GM19351 (cell line): Measurements from ENCODE around the gene LMBR1.
"Not testable (repeated sequence)": the region's sequence is repeated elsewhere in the genome, so short reads cannot be mapped to it uniquely, and the experiment has no call there.

Source experiments
- ATAC-seq: cut with Tn5 transposase; IDR thresholded peaks from one replicate; pipeline ENCODE4 v1.9.1; 2021; ENCODE audit warnings: mild to moderate bottlenecking, moderate library complexity; ENCODE audit not compliant: unreplicated experiment

Gene LMBR1

DNA sequence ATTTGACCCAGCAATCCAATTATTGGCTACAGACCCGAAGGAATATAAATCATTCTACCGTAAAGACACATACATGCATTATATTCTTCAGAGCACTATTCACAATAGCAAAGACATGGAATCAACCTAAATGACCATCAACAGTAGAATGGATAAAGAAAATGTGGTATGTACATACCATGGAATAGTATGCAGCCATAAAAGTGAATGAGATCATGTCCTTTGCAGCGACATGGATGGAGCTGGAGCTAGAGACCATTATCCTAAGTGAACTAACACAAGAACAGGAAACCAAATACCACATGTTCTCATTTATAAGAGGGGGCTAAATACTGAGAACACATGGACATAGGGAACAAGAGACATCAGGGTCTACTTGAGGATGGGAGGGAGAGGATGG is 44.0 kb downstream of the LMBR1 start:
- no peak for ATAC-seq

DNA sequence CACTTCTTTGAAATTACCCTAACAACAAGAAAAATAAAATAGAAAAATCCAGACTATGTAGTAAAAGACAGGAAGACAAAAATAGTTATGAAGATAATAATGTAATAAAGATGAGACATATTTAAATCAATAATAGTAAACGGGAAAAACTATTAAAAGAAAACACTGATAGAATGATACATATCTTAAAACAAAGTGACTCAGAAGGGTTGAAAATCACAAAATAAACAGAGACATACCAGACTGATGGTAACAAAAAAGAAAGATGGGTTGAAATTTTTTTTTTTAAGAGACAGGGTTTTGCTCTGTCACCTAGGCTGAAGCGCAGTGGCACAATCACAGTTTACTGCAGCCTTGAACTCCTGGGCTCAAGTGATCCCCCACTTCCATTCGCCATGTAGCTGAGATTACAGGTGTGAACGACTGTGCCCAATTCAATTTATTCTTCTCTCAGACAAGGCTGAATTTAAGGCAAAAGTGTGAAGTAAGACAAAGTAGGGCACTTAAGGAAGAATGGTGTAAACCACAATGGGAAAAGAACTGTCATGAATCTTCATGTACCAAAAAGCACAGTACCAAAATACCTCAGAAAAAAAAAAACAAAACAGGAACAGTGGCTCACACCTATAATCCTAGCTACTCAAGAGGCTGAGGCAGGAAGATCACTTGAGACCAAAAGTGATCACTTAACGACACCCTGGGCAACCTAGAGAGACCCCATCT is 47.4 kb downstream of the LMBR1 start:
- ATAC-seq: no peak

DNA sequence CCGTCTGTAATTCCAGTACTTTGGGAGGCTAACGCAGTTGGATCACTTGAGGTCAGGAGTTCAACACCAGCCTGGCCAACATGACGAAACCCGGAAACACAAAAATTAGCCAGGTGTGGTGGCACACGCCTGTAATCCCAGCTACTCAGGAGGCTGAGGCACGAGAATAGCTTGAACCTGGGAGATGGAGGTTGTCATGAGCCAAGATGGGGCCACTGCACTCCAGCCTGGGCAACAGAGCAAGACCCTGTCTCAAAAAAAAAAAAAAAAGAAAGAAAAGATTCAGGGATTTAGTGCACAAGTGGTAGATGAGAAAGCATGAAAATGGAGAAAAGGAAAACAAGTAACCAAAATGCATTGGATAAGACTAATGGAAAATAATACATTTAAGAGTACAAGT is 49.4 kb downstream of the LMBR1 start:
- not testable (repeated sequence) for ATAC-seq

DNA sequence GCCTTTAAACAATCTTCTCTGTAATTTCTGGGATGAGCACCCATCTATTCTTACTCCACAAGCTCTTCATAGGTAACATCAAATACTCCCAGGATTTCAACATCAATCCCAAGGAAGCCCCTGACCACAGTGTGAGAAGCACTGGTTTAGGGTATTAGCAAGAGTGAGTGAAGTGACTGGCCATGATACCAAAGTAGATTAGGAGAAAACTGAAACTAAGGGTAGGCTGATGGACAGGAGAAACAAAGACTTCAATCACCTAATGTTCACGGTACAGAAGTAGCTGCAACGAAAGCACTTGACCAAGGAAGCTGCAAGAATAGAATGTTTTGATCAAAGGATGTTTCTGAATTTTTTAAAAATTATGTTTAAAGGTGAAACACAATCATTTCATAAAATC is 49.8 kb downstream of the LMBR1 start:
- no peak for ATAC-seq

DNA sequence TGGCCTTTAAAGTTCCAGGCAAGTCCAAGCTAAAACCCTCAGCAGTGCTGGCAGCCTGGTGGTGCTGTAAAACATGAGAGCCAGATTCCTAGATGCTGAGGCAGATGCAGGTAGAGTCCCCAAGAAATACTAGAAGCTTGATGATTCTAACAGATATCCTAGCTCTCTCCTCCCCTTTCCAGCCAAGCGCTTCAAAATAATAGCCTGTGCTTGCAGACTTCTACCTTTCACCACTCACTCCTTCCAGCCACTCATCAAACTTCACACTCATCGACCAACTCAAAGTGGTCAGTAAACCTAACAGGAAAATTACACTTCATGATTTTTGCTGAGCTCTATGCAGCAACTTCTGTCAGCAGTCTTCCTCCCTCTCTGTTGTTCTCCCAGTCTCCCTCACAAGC is 50.2 kb downstream of the LMBR1 start:
- no peak for ATAC-seq

DNA sequence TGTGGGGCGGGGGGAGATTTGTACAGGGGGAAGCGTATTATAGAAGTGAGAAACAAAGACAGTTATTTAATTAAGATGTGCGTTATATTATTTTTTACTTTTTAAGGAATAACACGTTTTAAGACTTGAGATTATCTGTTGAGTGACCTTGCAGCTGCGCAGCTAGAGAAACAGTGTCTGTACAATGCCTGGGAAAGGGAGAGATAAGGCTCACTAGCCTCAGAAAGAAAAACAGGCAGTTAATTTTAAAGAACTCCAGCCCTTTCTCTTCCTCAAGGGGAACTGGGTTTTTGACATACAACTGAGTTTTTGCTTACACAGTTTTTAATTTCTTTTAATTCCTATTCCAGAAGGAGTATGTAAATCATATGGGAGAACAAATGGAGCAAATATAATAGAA is 50.7 kb downstream of the LMBR1 start:
- no peak for ATAC-seq

DNA sequence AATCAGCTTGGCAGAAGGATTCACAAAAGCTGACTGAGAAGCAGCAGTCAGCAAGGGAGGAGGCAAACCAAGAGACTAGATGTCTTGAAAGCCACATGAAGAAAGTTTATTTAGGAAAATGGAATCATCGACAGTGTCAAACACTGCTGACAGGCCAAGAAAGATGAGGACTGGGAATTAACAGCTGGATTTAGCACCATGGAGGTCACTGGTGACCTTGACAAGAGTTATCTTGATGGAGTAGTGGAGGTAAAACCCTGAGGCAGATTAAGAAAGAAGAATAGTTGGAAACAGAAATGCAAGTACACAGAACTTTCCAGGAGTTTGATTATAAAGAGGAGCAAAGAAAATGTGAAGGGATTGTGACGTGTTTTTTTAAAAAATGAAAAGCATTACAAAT is 51.5 kb downstream of the LMBR1 start:
- no peak for ATAC-seq

DNA sequence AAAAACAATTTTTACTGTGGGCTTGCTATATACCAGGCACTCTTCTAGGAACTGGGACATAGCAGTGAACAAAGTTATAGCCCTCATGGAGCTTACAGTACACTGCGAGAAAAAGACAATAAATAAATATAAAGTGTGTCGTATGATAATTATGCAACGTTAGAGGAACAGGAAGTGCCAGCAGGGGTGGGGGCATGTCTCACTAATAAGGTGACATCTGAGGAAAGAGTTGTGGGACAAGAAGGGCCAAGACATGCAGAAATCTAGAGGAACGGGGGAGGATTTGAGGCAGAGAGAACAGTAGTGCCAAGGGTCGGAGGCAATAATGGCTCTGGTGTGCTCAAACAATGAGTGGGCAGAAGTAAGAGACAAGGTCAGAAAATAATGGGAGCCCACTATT is 52.8 kb downstream of the LMBR1 start:
- no peak for ATAC-seq

DNA sequence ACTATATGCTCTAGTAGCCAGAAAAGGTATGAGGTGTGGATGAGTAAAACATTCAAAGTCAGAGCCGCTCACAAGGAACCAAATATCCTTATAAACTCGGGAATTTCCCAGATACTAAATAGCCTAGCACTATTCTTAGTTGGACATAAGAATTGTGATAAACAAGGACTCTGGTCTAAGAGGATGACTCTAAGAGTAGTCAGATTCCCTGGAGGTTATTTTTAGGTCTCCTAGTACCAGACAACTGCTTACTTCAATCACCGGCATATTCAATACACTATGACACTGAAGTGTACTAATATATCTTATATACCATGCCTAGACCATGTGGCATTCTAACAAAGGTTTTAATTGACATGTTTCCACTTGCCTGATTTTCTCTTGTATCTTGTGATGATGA is 56.5 kb downstream of the LMBR1 start:
- ATAC-seq: no peak

DNA sequence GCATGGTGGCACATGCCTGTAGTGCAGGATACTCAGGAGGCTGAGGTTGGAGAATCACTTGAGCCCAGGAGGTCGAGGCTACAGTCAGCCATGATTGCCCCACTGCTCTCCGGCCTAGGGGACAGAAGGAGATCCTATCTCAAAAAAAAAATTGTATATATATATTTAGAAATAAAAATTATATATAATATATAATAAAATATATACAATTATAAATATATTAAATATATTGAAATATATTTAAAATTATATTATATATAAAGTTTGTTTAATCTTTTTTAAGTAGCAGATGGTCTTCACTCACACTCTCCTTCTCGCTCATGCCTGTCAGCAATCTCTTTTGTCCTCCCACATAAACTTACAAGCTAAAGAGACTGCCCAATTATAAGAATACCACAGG is 58.5 kb downstream of the LMBR1 start:
- ATAC-seq: no peak

DNA sequence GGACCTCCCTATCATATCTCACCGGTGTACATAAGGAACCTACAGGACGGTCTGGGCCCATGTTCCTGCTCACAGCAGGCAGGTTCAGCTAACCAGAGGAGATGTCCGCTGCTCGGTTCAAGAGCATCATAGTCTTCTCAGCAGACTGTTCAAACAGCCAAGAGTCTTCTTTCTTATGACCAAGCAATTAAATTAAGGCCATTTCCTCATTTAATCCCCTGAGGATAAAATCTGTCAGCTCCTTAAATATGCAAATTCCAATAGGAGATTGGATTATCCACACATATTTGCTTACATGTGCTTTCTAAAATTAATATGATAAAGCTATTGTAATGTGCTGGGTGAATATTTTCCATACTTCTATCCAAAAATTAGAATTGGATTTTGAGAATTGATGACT is 59.7 kb downstream of the LMBR1 start:
- ATAC-seq: no peak

DNA sequence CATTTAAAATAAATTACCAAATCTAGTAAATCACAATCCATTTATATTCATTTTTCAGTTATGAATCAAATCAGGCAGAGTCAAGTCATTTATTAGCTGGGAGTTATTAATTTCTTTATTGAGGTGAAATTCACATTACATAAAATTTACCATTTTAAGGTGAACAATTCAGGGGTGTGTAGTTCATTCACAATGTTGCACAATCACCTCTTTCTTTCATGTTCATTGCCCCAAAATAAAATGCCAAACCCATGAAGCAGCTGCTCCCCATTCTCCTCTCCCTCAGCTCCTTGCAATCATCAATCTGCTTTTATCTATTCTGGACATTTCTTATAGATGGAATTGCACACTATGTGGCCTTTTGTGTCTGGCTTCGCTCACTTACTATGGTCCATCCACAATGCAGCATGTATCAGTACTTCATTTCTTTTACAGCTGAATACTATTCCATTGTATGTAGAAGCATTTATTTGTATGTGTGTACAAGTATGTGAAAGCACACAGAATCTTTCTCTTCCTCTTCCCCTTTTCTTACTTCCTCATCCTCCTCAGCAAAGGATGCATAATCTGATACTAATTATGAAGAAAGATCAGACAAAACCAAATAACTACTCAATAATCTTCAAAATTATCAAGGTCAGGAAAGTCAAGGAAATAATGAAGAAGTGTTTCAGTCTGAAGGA is 60.6 kb downstream of the LMBR1 start:
- peak; percentile 58 for ATAC-seq

DNA sequence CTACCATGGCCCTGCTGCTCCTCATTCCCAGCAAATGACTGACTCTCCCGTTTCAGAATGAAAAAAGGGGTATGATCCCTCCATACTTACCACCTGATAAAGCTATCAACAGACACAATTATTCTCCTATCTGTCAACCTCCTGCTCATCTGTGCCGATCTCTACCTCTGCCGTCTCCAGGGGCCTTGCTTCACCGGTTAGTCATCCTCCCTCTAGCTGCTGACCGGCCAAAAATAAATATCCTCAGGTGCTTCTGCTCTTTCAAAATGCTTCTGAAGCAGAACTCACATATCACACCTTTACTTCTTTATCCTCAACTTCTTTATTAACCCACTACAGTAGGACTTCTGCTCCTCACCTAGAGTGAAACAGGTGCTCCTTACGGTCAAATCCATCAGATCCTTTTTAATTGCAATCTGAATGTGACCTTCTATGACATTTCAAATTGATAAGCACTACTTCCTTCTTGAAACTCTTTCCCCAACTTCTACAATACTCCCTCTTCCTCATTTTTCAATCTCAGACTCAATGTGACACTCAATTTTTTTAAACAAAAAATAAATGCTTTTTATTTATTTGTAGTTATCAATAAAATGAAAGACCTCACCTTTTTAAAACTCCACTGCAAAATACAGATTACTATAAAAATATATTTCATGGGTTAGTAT is 63.2 kb downstream of the LMBR1 start:
- ATAC-seq: no peak

DNA sequence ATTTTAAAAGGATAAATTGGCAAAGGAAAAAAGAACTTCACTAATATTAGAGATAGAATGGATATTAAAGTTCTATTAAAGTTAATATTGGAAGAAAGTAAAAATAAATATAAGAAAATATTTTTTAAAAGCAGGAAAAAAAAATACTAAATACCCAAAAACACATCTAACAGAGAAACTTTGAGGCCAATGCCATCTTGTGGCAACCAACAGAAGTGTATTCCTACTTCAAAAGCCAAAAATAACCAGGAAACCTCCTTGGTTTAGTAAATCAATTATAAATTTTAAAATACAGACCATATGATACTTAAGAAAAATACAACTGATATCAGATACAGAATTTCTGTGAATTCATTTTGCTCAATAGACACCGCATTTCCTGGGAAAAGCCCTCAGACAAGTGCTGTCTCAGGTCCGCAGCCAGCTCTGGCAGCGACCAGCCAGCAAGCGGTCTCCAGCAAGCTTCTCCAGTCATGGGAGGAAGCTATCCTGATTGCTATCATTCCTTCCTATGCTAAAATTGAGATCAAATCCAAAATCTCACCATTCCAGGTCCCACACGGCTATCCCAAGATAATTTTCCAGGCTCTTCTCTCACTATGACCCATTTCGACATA is 65.3 kb downstream of the LMBR1 start:
- no peak for ATAC-seq

DNA sequence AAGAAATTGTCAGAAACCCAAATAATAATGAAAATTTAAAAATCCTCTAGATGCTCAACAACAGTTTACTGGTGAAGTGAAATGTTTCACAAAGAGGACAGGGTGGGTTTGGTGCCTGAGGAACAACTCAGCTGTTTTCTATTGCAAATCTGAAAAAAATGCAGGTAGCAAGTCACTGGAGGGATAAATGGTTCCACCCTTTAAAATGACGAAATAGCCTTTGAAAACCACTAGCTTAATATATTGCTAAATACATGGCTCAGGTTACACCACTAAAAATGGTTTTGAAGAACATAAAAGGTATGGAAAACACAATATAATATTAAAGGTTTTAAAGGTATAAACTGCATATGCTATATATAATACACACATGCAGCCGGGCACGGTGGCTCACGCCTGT is 69.5 kb downstream of the LMBR1 start:
- ATAC-seq: no peak

DNA sequence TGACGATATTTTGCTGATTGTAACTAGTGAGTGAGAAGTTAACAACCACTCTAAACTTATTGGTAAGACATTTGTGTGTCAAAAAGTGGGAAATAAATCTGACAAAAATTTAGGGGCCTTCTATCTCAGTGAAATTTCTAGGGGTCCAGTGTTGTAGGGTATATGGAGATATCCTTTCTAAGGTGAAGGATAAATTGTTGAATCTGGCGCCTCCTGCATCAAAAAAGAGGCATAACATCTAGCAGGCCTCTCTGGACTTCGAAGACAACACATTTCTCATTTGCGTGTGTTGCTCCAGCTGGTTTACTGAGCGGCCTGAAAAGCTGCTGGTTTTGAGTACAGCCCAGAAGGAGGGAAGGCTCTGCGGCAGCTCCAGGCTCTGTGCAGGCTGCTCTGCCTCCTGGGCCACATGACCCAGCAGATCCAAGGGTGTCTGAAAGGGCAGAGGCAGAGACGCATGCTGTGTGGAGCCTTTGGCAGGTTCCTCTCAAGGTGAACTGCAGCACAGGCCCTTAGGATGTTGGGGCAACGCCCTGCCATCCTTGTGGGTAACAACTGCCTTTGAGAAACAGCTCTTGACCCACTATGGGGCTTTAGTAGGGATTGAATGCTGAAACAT is 72.4 kb downstream of the LMBR1 start:
- ATAC-seq: peak; percentile 44

DNA sequence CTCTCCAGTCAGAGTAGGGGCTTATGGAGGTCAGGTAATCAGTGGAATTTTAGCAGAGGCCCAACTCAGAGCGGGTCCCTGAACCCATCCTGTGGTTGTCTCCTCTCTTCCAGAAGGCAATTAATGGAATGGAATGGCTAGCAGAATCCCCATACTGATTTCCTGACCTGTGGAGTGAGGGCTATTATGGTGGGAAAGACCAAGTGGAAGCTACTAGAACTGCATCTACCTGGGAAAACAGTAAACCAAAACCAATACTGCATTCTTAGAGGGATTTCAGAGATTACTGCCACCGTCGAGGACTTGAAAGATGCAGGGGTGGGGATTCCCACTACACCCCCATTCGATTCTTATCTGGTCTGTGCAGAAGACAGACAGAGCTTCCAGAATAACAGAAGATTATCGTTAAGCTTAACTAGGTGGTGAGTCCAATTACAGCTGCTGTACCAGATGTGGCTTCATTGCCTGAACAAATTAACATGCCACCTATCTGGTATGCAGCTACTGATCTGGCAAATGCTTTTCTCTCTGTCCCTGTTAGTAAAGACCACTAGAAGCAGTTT is 73.2 kb downstream of the LMBR1 start:
- no peak for ATAC-seq

DNA sequence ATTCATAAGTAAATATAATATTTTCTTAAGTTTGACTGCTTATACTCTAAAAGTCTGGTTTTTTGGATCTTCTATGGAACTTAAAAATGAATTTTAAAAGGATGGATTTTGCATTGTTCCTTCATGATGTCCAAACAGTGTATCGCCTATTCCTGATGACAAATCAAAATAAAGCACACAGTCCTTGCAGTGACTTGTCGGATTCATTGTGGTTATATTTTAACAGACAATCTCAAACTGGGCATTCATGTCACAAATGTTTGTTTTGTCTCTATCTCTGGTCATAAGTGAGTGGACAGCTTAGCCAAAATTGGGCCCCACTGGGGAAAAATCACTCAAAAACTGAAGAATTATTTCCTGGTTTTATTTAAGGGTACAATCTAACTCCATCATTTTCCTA is 74.8 kb downstream of the LMBR1 start:
- ATAC-seq: no peak

DNA sequence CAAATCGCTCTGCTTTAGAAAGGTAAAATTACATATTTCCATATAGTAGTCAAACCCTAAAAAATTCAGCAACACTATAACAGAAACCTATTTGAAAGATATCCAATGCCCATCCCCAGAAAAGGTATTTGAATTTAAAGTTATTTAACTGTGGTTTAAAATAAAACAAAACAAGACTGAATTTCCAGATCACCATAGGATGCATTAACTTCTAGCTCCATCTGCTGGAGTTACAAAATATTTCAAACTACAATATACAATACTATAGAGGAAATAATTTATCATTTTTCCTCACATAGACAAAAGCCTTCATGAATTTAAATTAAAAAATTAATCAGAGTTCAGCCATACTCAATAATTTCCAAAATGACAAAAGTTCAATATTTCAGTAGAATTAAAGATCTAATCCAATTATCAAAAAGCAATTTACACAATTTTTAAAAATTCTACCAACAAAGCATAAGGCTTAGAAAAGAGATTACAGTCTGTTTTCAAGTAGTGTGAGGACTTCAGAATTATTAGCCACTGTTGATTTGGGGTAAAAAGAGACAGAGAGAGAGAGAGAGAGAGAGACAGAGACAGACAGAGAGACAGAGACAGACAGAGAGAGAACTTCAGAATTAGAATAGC is 75.9 kb downstream of the LMBR1 start:
- ATAC-seq: no peak

DNA sequence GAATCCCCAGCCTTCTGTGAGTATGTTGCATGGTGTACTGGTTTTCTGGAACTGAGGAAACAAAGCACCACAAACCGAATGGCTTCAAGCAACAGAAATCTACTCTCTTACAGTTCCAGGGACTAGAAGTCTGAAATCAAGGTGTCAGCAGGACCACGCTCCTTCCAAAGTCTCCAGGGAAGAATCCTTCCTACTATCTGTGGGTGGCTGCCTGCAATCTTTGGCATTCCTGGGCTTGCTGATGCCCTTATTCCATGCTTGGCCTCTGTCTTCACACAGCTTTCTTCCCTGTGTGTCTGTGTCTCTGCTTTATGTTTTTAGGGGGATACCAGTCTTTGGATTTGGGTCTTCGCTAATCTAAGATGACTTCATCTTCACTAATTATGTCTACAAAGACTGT is 81.3 kb downstream of the LMBR1 start:
- ATAC-seq: no peak

DNA sequence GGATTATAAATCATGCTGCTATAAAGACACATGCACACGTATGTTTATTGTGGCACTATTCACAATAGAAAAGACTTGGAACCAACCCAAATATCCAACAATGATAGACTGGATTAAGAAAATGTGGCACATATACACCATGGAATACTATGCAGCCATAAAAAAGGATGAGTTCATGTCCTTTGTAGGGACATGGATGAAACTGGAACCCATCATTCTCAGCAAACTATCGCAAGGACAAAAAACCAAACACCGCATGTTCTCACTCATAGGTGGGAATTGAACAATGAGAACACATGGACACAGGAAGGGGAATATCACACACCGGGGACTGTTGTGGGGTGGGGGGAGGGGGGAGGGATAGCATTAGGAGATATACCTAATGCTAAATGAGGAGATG is 89.3 kb downstream of the LMBR1 start:
- ATAC-seq: not testable (repeated sequence)
